ENCODE measurements around the gene PPP6R3.
A peak's percentile ranks its signal among the peaks of the same experiment; 100 is the strongest.

Gene PPP6R3

DNA sequence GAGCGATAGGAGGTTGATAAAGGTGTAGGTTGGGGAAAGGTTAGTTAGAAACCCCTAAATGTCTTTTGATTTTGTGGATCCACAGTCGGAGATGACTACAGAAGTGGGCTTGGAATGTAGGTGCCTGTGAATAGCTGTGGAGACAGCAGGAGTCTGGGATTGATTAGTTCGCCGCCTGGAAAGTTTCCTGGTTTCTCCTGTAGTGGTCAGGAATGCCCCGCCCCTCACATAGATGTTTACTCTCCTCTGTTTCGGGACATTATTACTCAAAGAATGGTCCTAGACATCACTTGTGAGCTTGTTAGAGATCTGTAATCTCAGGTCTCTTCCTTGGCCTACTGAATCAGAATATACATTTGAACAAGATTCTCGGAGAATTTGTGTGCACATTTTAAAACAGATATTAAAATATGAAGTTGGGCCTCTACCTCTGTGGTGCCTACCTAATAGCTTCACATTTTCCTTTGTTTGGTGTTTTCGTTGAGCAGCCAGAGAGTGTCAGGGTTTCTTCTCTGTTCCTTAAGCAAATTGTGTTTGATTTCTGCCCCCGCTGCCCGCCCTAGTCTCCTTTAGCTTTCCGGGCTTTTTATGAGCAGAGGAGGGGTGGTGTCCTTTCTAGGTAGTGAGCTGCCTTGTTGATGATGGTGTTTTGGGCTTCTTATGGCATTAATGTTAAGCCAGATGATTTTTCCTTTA, 89.4 kb downstream of the PPP6R3 start:
- TF ChIP-seq CTCF (IDR thresholded peaks at IDR 0.05; ENCODE audit: low read depth, low read length, missing control alignments): no peak
- DNase-seq: peak; percentile 6
- Histone ChIP-seq H3K36me3 (replicated peaks) (peaks cover 19% of the 10 kb centered on the region), H3K27me3 (replicated peaks) (no peaks in the 10 kb centered on the region), H3K4me3 (ENCODE audit: low read depth, low read length) (no peak overlapping the region), H3K27ac (no peak overlapping the region)
- in situ Hi-C loops (cut with HindIII; ENCODE audit: low pct_ligation_motif_present, low sequenced_read_pairs): no loop called here

GRCh38 chr11:68550485-68550817, 89.9 kb downstream of the PPP6R3 start:
- peak; percentile 15 for DNase-seq
- H3K27ac ChIP-seq: no peak overlapping the region
- no peak overlapping the region for H3K4me3 ChIP-seq (ENCODE audit: low read depth, low read length)
- H3K36me3 ChIP-seq (replicated peaks): peaks cover 22% of the 10 kb centered on the region
- in situ Hi-C loops (cut with HindIII; ENCODE audit: low pct_ligation_motif_present, low sequenced_read_pairs): no loop called here
- H3K27me3 ChIP-seq (replicated peaks): no peaks in the 10 kb centered on the region
- no peak for TF ChIP-seq CTCF (IDR thresholded peaks at IDR 0.05; ENCODE audit: low read depth, low read length, missing control alignments)

- in situ Hi-C loops (cut with HindIII; ENCODE audit: low pct_ligation_motif_present, low sequenced_read_pairs): no loop called here
- no peak for DNase-seq
- H3K36me3 ChIP-seq (replicated peaks): peaks cover 21% of the 10 kb centered on the region
- TF ChIP-seq CTCF (IDR thresholded peaks at IDR 0.05; ENCODE audit: low read depth, low read length, missing control alignments): no peak
- no peaks in the 10 kb centered on the region for H3K27me3 ChIP-seq (replicated peaks)
- H3K27ac ChIP-seq: no peak overlapping the region
- no peak overlapping the region for H3K4me3 ChIP-seq (ENCODE audit: low read depth, low read length)
Observed at GRCh38 chr11:68551223-68551622, 90.7 kb downstream of the PPP6R3 start.

- no peak for TF ChIP-seq CTCF (IDR thresholded peaks at IDR 0.05; ENCODE audit: low read depth, low read length, missing control alignments)
- Histone ChIP-seq H3K4me3 (ENCODE audit: low read depth, low read length) (no peak overlapping the region), H3K36me3 (replicated peaks) (peaks cover 19% of the 10 kb centered on the region), H3K27me3 (replicated peaks) (no peaks in the 10 kb centered on the region), H3K27ac (no peak overlapping the region)
- no peak for DNase-seq
- in situ Hi-C loops (cut with HindIII; ENCODE audit: low pct_ligation_motif_present, low sequenced_read_pairs): no loop called here
Observed at GRCh38 chr11:68551777-68552176, 91.2 kb downstream of the PPP6R3 start.

GRCh38 chr11:68552542-68552941, 92.0 kb downstream of the PPP6R3 start:
- peaks cover 26% of the 10 kb centered on the region for H3K36me3 ChIP-seq (replicated peaks)
- no peak for DNase-seq

More at GRCh38 chr11:68552542-68552941, 92.0 kb downstream of the PPP6R3 start:
- H3K4me3 ChIP-seq (ENCODE audit: low read depth, low read length): no peak overlapping the region
- H3K27me3 ChIP-seq (replicated peaks): no peaks in the 10 kb centered on the region
- no peak overlapping the region for H3K27ac ChIP-seq
- TF ChIP-seq CTCF (IDR thresholded peaks at IDR 0.05; ENCODE audit: low read depth, low read length, missing control alignments): no peak
- in situ Hi-C loops (cut with HindIII; ENCODE audit: low pct_ligation_motif_present, low sequenced_read_pairs): no loop called here
